VCaP (cell line): ENCODE results near the gene HPGD.

Source experiments
- H3K27ac ChIP-seq: fragments of 450-650 bp; 2 replicates; pipeline ENCODE4 v1.5.1; 2017
- TF ChIP-seq, protein P1 (sequence below): fragments of 450-650 bp; conservative IDR thresholded peaks from 2 replicates; pipeline ENCODE4 v1.5.1; 2017; ENCODE audit warnings: mild to moderate bottlenecking, moderate library complexity

HPGD gene

DNA sequence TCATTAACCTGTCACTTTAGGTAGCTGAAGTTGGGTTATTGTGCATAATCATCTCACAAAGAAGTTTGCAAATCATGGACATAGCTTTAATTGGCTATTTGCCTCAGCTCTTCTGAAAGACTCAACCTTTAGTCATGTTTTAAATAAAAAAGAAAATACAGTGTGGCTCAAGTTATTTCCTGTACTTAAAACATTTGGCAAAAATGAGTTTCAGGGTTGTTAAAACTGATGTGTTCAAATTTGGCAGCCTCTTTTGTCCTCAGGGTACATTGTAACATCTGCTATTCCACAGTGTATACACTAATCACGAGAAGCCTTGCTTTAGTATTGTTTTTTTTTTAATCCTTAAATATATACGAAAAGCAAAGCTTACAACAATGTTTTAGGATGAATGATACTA, 31.5 kb upstream of the HPGD start:
- TF ChIP-seq, protein P1, sequence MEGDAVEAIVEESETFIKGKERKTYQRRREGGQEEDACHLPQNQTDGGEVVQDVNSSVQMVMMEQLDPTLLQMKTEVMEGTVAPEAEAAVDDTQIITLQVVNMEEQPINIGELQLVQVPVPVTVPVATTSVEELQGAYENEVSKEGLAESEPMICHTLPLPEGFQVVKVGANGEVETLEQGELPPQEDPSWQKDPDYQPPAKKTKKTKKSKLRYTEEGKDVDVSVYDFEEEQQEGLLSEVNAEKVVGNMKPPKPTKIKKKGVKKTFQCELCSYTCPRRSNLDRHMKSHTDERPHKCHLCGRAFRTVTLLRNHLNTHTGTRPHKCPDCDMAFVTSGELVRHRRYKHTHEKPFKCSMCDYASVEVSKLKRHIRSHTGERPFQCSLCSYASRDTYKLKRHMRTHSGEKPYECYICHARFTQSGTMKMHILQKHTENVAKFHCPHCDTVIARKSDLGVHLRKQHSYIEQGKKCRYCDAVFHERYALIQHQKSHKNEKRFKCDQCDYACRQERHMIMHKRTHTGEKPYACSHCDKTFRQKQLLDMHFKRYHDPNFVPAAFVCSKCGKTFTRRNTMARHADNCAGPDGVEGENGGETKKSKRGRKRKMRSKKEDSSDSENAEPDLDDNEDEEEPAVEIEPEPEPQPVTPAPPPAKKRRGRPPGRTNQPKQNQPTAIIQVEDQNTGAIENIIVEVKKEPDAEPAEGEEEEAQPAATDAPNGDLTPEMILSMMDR: no peak
- no peak overlapping the region for H3K27ac ChIP-seq

DNA sequence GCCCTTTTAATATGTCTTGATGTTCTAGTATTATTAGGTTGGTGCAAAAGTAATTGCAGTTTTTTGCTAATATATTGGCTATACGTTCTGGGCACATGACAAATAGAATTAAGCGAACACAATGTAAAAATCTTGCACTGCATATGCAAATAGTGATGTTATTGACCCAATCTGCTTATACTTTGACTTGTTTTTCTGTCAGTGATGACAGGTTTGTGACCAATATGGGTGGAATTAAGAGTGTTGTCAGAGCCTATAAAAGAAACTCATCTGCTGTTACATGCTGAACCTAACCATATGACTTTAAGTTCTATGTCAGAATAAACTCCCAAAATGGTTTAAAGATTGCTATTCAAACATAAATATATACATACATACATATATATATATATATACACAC, 30.7 kb upstream of the HPGD start:
- TF ChIP-seq, protein P1: no peak
- no peak overlapping the region for H3K27ac ChIP-seq

DNA sequence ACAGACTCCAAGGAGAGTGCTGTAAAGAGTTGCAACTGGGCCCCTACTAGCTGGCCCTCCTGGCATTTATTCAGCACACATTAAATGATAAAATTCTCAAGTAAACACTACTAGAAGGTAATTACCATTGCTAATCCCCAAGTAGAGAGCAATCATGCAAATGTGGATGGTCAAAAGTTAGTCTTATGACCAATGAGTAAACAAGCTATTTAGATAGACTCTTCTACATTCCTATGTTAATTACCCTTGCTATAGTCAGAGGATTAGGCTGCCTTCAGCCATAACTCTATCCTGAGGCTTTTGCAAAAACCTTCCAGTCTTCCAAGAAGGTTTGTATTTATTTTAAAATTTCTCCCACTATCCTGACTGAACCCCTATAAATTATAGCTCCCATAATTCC, 28.3 kb upstream of the HPGD start:
- TF ChIP-seq, protein P1: no peak

DNA sequence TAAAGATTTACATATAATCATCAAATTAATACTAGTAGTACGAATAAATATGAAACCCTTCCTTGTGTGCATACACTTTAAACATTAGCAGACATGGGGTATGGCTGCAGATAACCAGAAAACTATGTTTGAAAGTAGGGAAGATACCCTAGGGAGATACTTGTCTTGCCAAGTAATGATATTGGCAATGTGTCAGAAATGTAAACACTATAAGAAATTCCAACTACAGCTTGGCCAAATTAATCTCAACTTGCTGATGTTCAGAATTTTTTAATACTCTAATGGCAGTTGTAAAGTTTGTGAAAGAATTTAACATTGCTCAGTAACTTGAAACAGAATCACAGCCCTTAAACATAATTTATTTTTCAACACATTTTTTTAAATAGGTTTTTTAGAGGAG, 27.4 kb upstream of the HPGD start:
- TF ChIP-seq, protein P1: no peak
- H3K27ac ChIP-seq: no peak overlapping the region

More for the DNA sequence above, 28.3 kb upstream of the HPGD start:
- H3K27ac ChIP-seq: no peak overlapping the region

DNA sequence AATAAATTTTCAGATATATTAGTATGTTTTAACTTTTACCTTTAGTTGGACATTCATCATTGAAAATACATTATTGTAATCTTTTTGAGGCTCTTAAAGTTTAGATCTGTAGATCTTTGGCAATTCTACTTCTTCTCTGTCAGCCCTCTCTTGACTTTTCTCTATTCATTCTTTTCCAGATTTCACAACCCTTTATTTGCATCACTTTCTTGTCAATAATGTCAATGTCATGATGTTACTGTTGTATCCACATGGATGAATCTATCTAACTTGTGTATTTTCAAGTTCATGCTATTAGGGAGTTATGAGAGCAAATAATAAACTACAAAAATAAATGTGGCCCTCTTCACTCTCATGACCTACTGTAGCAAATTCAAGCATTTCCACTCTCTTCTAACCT, 23.0 kb upstream of the HPGD start:
- H3K27ac ChIP-seq: no peak overlapping the region

DNA sequence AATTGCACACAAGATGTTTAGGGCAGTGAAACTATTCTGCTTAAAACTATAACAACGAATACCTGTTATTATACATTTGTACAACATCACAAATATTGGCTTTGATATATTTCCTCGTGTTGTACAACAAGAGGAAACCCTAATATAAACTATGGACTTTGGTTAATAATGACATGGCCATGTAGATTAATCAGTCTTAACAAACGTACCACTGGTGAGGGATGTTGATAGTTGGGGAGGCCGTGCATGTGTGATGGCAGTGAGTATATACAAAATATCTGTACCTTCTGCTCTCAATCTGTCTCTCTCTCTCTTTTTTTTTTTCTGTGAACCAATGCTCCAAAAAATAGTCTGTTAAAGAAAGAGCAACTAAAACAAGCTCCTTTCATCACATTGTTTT, 22.2 kb upstream of the HPGD start:
- no peak overlapping the region for H3K27ac ChIP-seq
- TF ChIP-seq, protein P1: no peak

More for the DNA sequence above, 23.0 kb upstream of the HPGD start:
- TF ChIP-seq, protein P1: no peak

DNA sequence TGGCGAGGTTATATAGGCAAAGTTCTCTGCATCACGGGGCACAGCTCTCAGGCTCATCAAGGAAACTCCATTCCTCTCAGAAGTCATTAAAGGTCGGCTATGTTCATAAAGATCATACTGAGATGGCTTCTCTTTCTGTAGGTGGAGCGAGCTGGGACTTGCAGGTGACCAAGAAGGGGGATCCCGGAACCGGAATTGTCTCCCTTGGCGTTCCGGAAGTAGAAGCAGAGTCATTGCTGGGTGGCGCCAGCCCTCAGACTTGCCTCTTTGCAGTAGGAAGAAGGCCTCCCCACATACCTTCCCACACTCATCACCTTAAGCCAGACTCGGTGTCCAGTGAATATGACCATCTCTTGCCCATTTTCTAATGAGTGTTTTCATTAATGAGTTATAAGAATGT, 17.9 kb upstream of the HPGD start:
- H3K27ac ChIP-seq: no peak overlapping the region
- TF ChIP-seq, protein P1: no peak

DNA sequence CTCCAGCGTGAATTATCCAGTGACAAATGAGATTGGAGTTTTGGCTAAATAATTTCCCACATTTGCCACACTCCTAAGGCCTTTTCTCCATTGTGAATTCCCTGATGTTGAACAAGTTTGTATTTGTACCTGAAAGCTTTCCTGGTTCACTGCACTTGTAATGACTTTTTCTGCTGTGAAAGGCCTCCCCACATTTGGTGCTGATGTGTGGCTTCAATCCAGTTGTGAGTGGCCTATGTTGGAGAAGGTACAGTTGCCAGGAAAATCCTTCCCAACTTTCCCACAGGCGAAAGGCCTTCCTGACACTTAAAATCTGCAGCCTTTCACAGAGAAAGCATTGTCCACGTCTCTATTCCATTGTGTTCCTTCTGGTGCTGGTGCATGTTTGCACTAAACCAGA, 17.3 kb upstream of the HPGD start:
- H3K27ac ChIP-seq: no peak overlapping the region
- TF ChIP-seq, protein P1: no peak
